ENCODE data around the gene GHRHR.

Gene GHRHR

GRCh38 chr7:30968747-30969603, 5.2 kb downstream of the GHRHR start:
- DNase-seq (ENCODE audit: low read depth) = no peak

GRCh38 chr7:30969604-30969970, 5.8 kb downstream of the GHRHR start:
- DNase-seq (ENCODE audit: low read depth) = no peak

GRCh38 chr7:30970074-30970473, 6.3 kb downstream of the GHRHR start:
- no peak for DNase-seq (ENCODE audit: low read depth)

DNA sequence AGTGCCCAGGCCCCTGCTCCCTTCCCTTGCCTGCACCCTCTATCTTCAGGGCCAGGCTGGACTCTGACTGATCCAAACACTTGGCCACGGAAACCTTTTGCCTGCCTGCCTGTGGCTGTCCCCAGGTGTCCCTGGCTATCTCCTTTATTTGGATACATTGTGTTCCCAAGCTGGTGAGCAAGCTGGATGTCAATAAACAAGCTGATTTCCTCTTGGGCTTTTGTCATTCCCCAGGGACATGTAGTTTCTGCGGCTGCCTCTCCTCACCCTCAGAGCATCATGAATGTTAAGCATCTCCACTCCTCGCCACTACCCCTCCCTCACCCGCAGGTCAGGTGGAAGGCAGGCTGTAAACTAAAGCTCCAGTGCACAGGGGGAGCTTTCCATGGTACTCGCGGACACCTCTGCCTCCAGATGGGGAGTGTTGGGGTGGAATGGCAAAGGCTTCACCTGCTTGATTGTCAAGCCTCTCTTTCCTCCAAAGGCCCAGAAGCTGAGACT, 6.9 kb downstream of the GHRHR start:
- DNase-seq (ENCODE audit: low read depth) = no peak

GRCh38 chr7:30971440-30971839, 7.7 kb downstream of the GHRHR start:
- DNase-seq (ENCODE audit: low read depth) = no peak

GRCh38 chr7:30971840-30972563, 8.2 kb downstream of the GHRHR start:
- no peak for DNase-seq (ENCODE audit: low read depth)

- DNase-seq (ENCODE audit: low read depth) = no peak
Measured at GRCh38 chr7:30973292-30973691, 9.5 kb downstream of the GHRHR start.

- DNase-seq (ENCODE audit: low read depth) = no peak
Measured at GRCh38 chr7:30973791-30974604, 10.2 kb downstream of the GHRHR start.

- DNase-seq (ENCODE audit: low read depth) = no peak
Measured at GRCh38 chr7:30974605-30975255, 11.0 kb downstream of the GHRHR start.

GRCh38 chr7:30975256-30975899, 11.6 kb downstream of the GHRHR start:
- no peak for DNase-seq (ENCODE audit: low read depth)

- no peak for DNase-seq (ENCODE audit: low read depth)
Measured at GRCh38 chr7:30976381-30976780, 12.6 kb downstream of the GHRHR start.

- DNase-seq (ENCODE audit: low read depth) = no peak
Measured at GRCh38 chr7:30977222-30977621, 13.5 kb downstream of the GHRHR start.

GRCh38 chr7:30977896-30978564, 14.3 kb downstream of the GHRHR start:
- no peak for DNase-seq (ENCODE audit: low read depth)

DNA sequence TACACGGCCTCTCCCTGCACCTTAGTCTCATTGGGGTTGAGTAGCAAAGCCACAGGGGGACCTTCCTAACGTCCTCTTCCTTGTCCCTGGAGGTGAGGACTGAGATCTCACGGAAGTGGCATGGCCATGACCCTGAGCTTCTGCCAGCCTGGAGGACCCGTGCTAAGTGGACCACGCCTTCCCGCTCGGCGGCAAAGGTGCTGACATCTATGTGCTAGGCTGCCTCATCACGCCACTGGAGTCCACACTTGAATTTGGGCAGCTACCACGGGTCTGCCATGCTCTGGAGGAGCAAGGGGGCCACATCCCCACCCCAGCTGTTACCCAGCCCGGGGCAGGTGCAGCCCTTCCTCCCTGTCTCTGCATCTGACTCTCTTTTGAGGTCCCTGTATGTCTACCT, 15.3 kb downstream of the GHRHR start:
- no peak for DNase-seq (ENCODE audit: low read depth)

- no peak for DNase-seq (ENCODE audit: low read depth)
Measured at GRCh38 chr7:30980194-30980593, 16.4 kb downstream of the GHRHR start.

- no peak for DNase-seq (ENCODE audit: low read depth)
Measured at GRCh38 chr7:30980751-30981150, 17.0 kb downstream of the GHRHR start.

DNA sequence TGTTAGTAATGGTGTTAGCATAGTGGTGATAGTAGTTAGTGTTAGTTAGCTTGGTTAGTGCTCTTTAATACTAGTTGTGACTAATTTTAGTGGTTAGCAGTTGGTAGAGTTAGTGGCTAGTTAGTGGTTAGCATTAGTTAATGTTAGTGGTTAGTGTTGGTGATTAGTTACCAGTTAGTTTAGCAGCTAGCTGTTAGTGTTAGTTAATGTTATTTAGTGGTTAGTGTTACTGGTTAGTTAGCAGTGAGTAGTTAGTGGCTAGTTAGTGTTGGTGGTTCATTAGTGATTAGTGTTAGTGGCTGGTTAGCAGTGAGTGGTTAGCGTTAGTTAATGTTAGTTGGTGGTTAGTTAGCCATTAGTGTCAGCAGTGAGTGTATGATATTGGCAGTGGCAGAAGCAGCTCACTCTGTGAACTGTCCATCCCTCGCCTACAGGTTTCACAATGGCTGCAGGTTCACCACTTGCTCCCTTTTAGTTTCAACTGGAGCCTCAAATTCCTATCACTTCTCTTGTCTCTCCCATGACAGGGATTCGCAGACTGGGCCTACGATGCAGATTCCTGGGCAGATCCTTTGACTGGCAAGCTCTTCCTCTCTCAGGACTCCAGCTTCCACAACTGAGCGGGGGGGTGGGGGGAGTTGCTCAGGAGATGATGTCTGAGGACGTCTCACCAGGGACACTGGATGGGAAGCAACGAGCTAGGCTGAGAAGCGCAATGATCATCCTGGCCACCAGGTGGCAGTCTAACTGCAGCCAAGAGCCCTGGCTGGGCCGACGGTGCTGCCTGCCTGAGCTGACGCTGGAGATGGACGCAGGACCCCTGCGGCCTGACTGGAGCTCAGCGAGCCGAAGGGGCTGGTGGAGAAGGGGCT, 19.5 kb downstream of the GHRHR start:
- DNase-seq (ENCODE audit: low read depth) = peak; percentile 60

GRCh38 chr7:30983914-30984247, 20.1 kb downstream of the GHRHR start:
- DNase-seq (ENCODE audit: low read depth) = no peak

- no peak for DNase-seq (ENCODE audit: low read depth)
Measured at GRCh38 chr7:30984359-30985107, 20.8 kb downstream of the GHRHR start.

All from stimulated activated CD8-positive, alpha-beta memory T cell treated with anti-CD3 and anti-CD28 coated beads, Interleukin-15, amount 100 ng/mL, for 24 hours (primary cell).